Measurements from ENCODE around the gene PDLIM5. TPM values are rescaled to one million over a fixed set of nuclear protein-coding genes. Genes with fewer than 3 reads are reported as not detected.

Gene PDLIM5
- total RNA-seq, 6 experiments from 2014 or later: 152 to 240 (median 171) TPM

GRCh38 chr4:94701631-94702300 is 250.0 kb downstream of the PDLIM5 start:
- Mint-ChIP-seq H3K27me3 (ENCODE audit: insufficient read depth) (no peaks in the 10 kb centered on the region), H3K4me1 (ENCODE audit: low read depth) (no peaks in the 10 kb centered on the region), H3K36me3 (ENCODE audit: low read depth) (no peaks in the 10 kb centered on the region), H3K4me3 (no peak overlapping the region), H3K27ac (no peak overlapping the region), H3K9me3 (no peaks in the 10 kb centered on the region)
- DNase-seq: no peak
- TF ChIP-seq CTCF (IDR thresholded peaks at IDR 0.05): no peak

GRCh38 chr4:94711635-94712034 is 259.9 kb downstream of the PDLIM5 start:
- Mint-ChIP-seq H3K36me3 (ENCODE audit: low read depth) (no peaks in the 10 kb centered on the region), H3K9me3 (no peaks in the 10 kb centered on the region), H3K4me3 (no peak overlapping the region), H3K27ac (no peak overlapping the region), H3K27me3 (ENCODE audit: insufficient read depth) (no peaks in the 10 kb centered on the region), H3K4me1 (ENCODE audit: low read depth) (peaks cover 23% of the 10 kb centered on the region)
- DNase-seq: no peak
- TF ChIP-seq CTCF (IDR thresholded peaks at IDR 0.05): no peak

- peak; percentile 80 for DNase-seq
- Mint-ChIP-seq H3K27ac (peak overlapping the region; percentile 99), H3K4me3 (peak overlapping the region; percentile 89), H3K27me3 (ENCODE audit: insufficient read depth) (no peaks in the 10 kb centered on the region), H3K9me3 (no peaks in the 10 kb centered on the region), H3K4me1 (ENCODE audit: low read depth) (peaks cover 23% of the 10 kb centered on the region), H3K36me3 (ENCODE audit: low read depth) (no peaks in the 10 kb centered on the region)
- TF ChIP-seq CTCF (IDR thresholded peaks at IDR 0.05): no peak
These were observed 262.8 kb downstream of the PDLIM5 start for GRCh38 chr4:94714365-94715160.

- peak overlapping the region; percentile 17 for H3K27ac Mint-ChIP-seq
- H3K36me3 Mint-ChIP-seq (ENCODE audit: low read depth): no peaks in the 10 kb centered on the region
- no peak for TF ChIP-seq CTCF (IDR thresholded peaks at IDR 0.05)
- H3K4me3 Mint-ChIP-seq: no peak overlapping the region
- no peak for DNase-seq
- no peaks in the 10 kb centered on the region for H3K9me3 Mint-ChIP-seq
- H3K4me1 Mint-ChIP-seq (ENCODE audit: low read depth): peaks cover 23% of the 10 kb centered on the region
- no peaks in the 10 kb centered on the region for H3K27me3 Mint-ChIP-seq (ENCODE audit: insufficient read depth)
These were observed 264.0 kb downstream of the PDLIM5 start for GRCh38 chr4:94715726-94716125.

Other genes with a start within 250 kb of the PDLIM5 start
- 10 to 100 TPM; 21.8 to 24.9 (median 24.2) TPM for gene SMARCAD1, start 244.1 kb upstream of the PDLIM5 start, total RNA-seq (2021; fragmentation: NEBNext Ultra II Directional; extraction: Animal tissue kit (Norgen Biotek cat#: 25700))
- not detected for gene HPGDS, start 109.1 kb upstream of the PDLIM5 start, total RNA-seq (2021; fragmentation: NEBNext Ultra II Directional; extraction: Animal tissue kit (Norgen Biotek cat#: 25700))

Measured in HFFc6 (cell line).